IPS-18c (cell line): ENCODE results near the gene IL13RA2.

Source experiments
- H3K4me3 ChIP-seq: 2 replicates; pipeline ENCODE4 v1.7.0; 2013; ENCODE audit warnings: low read depth, mild to moderate bottlenecking, low read length, moderate library complexity; ENCODE audit not compliant: insufficient read depth
- H3K9me3 ChIP-seq: one replicate; pipeline ENCODE4 v1.6.1; 2013; ENCODE audit warnings: mild to moderate bottlenecking, low read length, moderate library complexity; ENCODE audit not compliant: control insufficient read depth, insufficient read depth

The IL13RA2 gene

GRCh38 chrX:115018040-115018647 is 728 bp upstream of the IL13RA2 start:
- H3K9me3 ChIP-seq: no peaks in the 10 kb centered on the region
- no peak overlapping the region for H3K4me3 ChIP-seq

GRCh38 chrX:115013705-115014104 is 3.7 kb downstream of the IL13RA2 start:
- Histone ChIP-seq H3K9me3 (no peaks in the 10 kb centered on the region), H3K4me3 (no peak overlapping the region)

- H3K4me3 ChIP-seq: no peak overlapping the region
- no peaks in the 10 kb centered on the region for H3K9me3 ChIP-seq
Measured at GRCh38 chrX:115011428-115011827, 6.0 kb downstream of the IL13RA2 start.

- Histone ChIP-seq H3K4me3 (no peak overlapping the region), H3K9me3 (no peaks in the 10 kb centered on the region)
Measured at GRCh38 chrX:114999906-115000305, 17.5 kb downstream of the IL13RA2 start.

GRCh38 chrX:114997779-114998178 is 19.6 kb downstream of the IL13RA2 start:
- H3K9me3 ChIP-seq: no peaks in the 10 kb centered on the region
- no peak overlapping the region for H3K4me3 ChIP-seq

GRCh38 chrX:114985967-114986592 is 31.3 kb downstream of the IL13RA2 start:
- Histone ChIP-seq H3K9me3 (no peaks in the 10 kb centered on the region), H3K4me3 (no peak overlapping the region)

GRCh38 chrX:114976292-114976691 is 41.1 kb downstream of the IL13RA2 start:
- H3K9me3 ChIP-seq: no peaks in the 10 kb centered on the region
- H3K4me3 ChIP-seq: no peak overlapping the region

GRCh38 chrX:114973013-114973412 is 44.4 kb downstream of the IL13RA2 start:
- no peaks in the 10 kb centered on the region for H3K9me3 ChIP-seq
- no peak overlapping the region for H3K4me3 ChIP-seq

- Histone ChIP-seq H3K9me3 (no peaks in the 10 kb centered on the region), H3K4me3 (no peak overlapping the region)
Measured at GRCh38 chrX:114970806-114971205, 46.6 kb downstream of the IL13RA2 start.

GRCh38 chrX:114964374-114964773 is 53.0 kb downstream of the IL13RA2 start:
- Histone ChIP-seq H3K4me3 (no peak overlapping the region), H3K9me3 (no peaks in the 10 kb centered on the region)

GRCh38 chrX:114962209-114962608 is 55.2 kb downstream of the IL13RA2 start:
- Histone ChIP-seq H3K4me3 (no peak overlapping the region), H3K9me3 (no peaks in the 10 kb centered on the region)

- H3K9me3 ChIP-seq: no peaks in the 10 kb centered on the region
- H3K4me3 ChIP-seq: no peak overlapping the region
Measured at GRCh38 chrX:114959729-114960128, 57.7 kb downstream of the IL13RA2 start.
